ENCODE measurements around the gene CCDC116.

Gene CCDC116

GRCh38 chr22:21685164-21685513, 52.6 kb downstream of the CCDC116 start:
- Histone ChIP-seq H3K4me3 (ENCODE audit: low read depth in 1 of 2, low read length in 1 of 2) (no peak overlapping the region), H3K27ac (no peak overlapping the region), H3K4me1 (ENCODE audit: control insufficient read depth in 1 of 2, insufficient read depth in 1 of 2, low read depth in 1 of 2, low read length in 1 of 2) (no peaks in the 10 kb centered on the region), H3K36me3 (peaks cover 94% of the 10 kb centered on the region), H3K27me3 (no peaks in the 10 kb centered on the region), H3K9me3 (no peaks in the 10 kb centered on the region)
- no peak for TF ChIP-seq CTCF (IDR thresholded peaks at IDR 0.05)

GRCh38 chr22:21686193-21686608, 53.6 kb downstream of the CCDC116 start:
- no peaks in the 10 kb centered on the region for H3K9me3 ChIP-seq
- H3K27me3 ChIP-seq, result no peaks in the 10 kb centered on the region
- no peak overlapping the region for H3K4me3 ChIP-seq (ENCODE audit: low read depth in 1 of 2, low read length in 1 of 2)
- TF ChIP-seq CTCF (IDR thresholded peaks at IDR 0.05), result no peak
- H3K36me3 ChIP-seq, result peaks cover 96% of the 10 kb centered on the region
- no peaks in the 10 kb centered on the region for H3K4me1 ChIP-seq (ENCODE audit: control insufficient read depth in 1 of 2, insufficient read depth in 1 of 2, low read depth in 1 of 2, low read length in 1 of 2)
- no peak overlapping the region for H3K27ac ChIP-seq

Measured in neutrophil (primary cell).